Neural progenitor cell (in vitro differentiated cells): ENCODE measurements around the gene HDAC4. TPM values are rescaled to one million over a fixed set of nuclear protein-coding genes. Genes with fewer than 3 reads are reported as not detected.

Source experiments
- DNase-seq: peaks from one replicate; pipeline ENCODE4 v3.0.0-alpha.2; 2016; ENCODE audit warnings: low spot score
- H2AFZ ChIP-seq: fragments of 200-600 bp; sonication (generic); replicated peaks from 2 replicates; pipeline ENCODE4 v1.6.1; 2016; ENCODE audit warnings: antibody characterized with exemption
- H3F3A ChIP-seq: fragments of 200-600 bp; sonication (generic); 2 replicates; pipeline ENCODE4 v1.6.1; 2016; ENCODE audit warnings: antibody characterized with exemption, low read depth
- H3K27ac ChIP-seq: fragments of 200-600 bp; sonication (generic); 2 replicates; pipeline ENCODE4 v1.5.1; 2016; ENCODE audit warnings: mild to moderate bottlenecking
- H3K27me3 ChIP-seq: fragments of 200-600 bp; sonication (generic); 2 replicates; pipeline ENCODE4 v1.6.1; 2016; ENCODE audit warnings: mild to moderate bottlenecking, moderate library complexity
- H3K36me3 ChIP-seq: fragments of 200-600 bp; sonication (generic); 2 replicates; pipeline ENCODE4 v1.5.1; 2016
- H3K4me1 ChIP-seq: fragments of 200-600 bp; sonication (generic); 2 replicates; pipeline ENCODE4 v1.6.1; 2016; ENCODE audit warnings: mixed run types
- H3K4me2 ChIP-seq: fragments of 200-600 bp; sonication (generic); 2 replicates; pipeline ENCODE4 v1.6.1; 2016
- H3K4me3 ChIP-seq: fragments of 200-600 bp; sonication (generic); 2 replicates; pipeline ENCODE4 v1.5.1; 2016
- H3K79me2 ChIP-seq: fragments of 200-600 bp; sonication (generic); 2 replicates; pipeline ENCODE4 v1.6.1; 2016; ENCODE audit warnings: low read depth
- H3K9ac ChIP-seq: fragments of 200-600 bp; sonication (generic); 2 replicates; pipeline ENCODE4 v1.6.1; 2016
- H3K9me3 ChIP-seq: fragments of 200-600 bp; sonication (generic); 2 replicates; pipeline ENCODE4 v1.5.1; 2016; ENCODE audit warnings: low read depth
- H4K20me1 ChIP-seq: fragments of 200-600 bp; sonication (generic); 2 replicates; pipeline ENCODE4 v1.6.1; 2016; ENCODE audit warnings: low read depth
- H3K27ac Mint-ChIP-seq: 3 replicates; pipeline ENCODE4 v1.8.0; 2021; ENCODE audit warnings: mixed read lengths
- H3K27me3 Mint-ChIP-seq: 2 replicates; pipeline ENCODE4 v1.8.0; 2022; ENCODE audit warnings: low read depth, mild to moderate bottlenecking, inconsistent platforms, moderate library complexity, mixed read lengths; ENCODE audit not compliant: insufficient read depth
- H3K36me3 Mint-ChIP-seq: 3 replicates; pipeline ENCODE4 v1.8.0; 2021; ENCODE audit warnings: mixed read lengths
- H3K4me1 Mint-ChIP-seq: 3 replicates; pipeline ENCODE4 v1.8.0; 2021; ENCODE audit warnings: mixed read lengths
- H3K4me3 Mint-ChIP-seq: 3 replicates; pipeline ENCODE4 v1.8.0; 2021; ENCODE audit warnings: mild to moderate bottlenecking, moderate library complexity, mixed read lengths
- H3K9me3 Mint-ChIP-seq: 3 replicates; pipeline ENCODE4 v1.8.0; 2020; ENCODE audit warnings: mixed read lengths
- EZH2 ChIP-seq: fragments of 200-600 bp; sonication (generic); IDR thresholded peaks from 2 replicates; pipeline ENCODE4 v1.6.1; 2017; ENCODE audit warnings: antibody characterized with exemption, mild to moderate bottlenecking, moderate library complexity
- EZH2phosphoT487 ChIP-seq: fragments of 200-600 bp; sonication (generic); IDR thresholded peaks from 2 replicates; pipeline ENCODE4 v1.6.1; 2017; ENCODE audit warnings: antibody characterized with exemption
- total RNA-seq: library from RNA; depleted of rRNA; stranded (reverse); fragments of >200 nt; gene quantifications from 2 replicates; pipeline ENCODE4 v1.2.3, GENCODE V29; 2015; ENCODE audit warnings: low replicate concordance
- TF ChIP-seq, protein P1 (sequence below): fragments of 200-600 bp; sonication (generic); IDR thresholded peaks from 2 replicates; pipeline ENCODE4 v1.5.1; 2017; ENCODE audit warnings: antibody characterized with exemption, mild to moderate bottlenecking

HDAC4 gene
- total RNA-seq, 1 donor from 2014 or later = 36.0 TPM

DNA sequence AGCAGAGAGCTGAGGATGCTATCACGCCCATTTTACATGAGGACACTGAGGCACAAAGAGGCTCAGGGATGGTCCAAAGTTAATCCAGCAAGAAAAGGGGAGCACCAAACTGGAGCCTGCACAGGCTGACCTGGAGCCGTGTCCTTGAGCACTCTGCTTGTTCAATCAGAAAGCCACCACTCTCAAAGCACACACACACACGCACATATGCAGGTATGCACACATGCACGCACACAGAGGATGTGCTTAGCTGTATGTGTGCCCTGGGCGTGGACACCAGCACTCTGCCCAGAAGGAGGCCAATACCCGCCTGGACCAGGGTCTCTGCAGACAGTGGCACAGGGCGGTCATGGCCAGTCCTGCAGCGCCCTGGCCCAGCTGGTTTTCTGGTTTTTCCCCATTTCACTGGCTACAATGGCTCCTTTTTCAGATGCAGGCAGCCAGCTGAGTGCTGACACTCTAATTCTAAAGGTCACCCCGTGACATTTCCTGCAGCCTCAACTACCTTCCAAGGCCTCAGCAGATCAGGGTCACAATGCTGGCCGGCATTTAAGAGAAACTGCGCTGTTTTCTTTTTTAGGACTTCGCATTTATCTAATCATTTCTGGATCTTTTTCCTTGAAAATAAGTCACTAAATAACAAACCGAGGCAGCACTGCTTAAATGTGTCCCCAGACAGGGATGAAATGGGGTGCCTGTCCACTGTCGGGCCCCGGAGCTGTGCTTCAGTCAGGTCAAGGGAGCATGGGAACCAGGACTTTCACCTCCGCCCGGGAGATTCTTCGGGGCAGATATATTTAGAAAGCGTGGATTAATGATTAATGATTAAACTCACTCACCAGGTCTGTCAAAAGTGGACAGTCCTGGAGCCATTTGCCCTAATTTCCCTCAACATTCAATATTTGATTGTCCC, 104.5 kb downstream of the HDAC4 start:
- no peak overlapping the region for H3K4me3 ChIP-seq
- TF ChIP-seq EZH2 = no peak
- TF ChIP-seq, protein P1, sequence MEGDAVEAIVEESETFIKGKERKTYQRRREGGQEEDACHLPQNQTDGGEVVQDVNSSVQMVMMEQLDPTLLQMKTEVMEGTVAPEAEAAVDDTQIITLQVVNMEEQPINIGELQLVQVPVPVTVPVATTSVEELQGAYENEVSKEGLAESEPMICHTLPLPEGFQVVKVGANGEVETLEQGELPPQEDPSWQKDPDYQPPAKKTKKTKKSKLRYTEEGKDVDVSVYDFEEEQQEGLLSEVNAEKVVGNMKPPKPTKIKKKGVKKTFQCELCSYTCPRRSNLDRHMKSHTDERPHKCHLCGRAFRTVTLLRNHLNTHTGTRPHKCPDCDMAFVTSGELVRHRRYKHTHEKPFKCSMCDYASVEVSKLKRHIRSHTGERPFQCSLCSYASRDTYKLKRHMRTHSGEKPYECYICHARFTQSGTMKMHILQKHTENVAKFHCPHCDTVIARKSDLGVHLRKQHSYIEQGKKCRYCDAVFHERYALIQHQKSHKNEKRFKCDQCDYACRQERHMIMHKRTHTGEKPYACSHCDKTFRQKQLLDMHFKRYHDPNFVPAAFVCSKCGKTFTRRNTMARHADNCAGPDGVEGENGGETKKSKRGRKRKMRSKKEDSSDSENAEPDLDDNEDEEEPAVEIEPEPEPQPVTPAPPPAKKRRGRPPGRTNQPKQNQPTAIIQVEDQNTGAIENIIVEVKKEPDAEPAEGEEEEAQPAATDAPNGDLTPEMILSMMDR = no peak
- TF ChIP-seq EZH2phosphoT487 = no peak
- H2AFZ ChIP-seq = no peak overlapping the region
- no peaks in the 10 kb centered on the region for H3K27me3 ChIP-seq
- peaks cover 70% of the 10 kb centered on the region for H3K4me1 Mint-ChIP-seq
- H3K9me3 Mint-ChIP-seq = no peaks in the 10 kb centered on the region
- DNase-seq = no peak
- H3K9ac ChIP-seq = no peak overlapping the region
- H3K27me3 Mint-ChIP-seq = no peaks in the 10 kb centered on the region
- H3K27ac Mint-ChIP-seq = peak overlapping the region; percentile 11
- peaks cover 64% of the 10 kb centered on the region for H3K79me2 ChIP-seq
- peak overlapping the region; percentile 39 for H3K4me2 ChIP-seq
- H3K4me3 Mint-ChIP-seq = no peak overlapping the region
- peaks cover 88% of the 10 kb centered on the region for H4K20me1 ChIP-seq
- H3F3A ChIP-seq = peaks cover 27% of the 10 kb centered on the region
- peak overlapping the region; percentile 36 for H3K27ac ChIP-seq
- H3K36me3 ChIP-seq = no peaks in the 10 kb centered on the region
- H3K9me3 ChIP-seq = no peaks in the 10 kb centered on the region
- H3K36me3 Mint-ChIP-seq = peaks cover 1% of the 10 kb centered on the region
- peaks cover 59% of the 10 kb centered on the region for H3K4me1 ChIP-seq

DNA sequence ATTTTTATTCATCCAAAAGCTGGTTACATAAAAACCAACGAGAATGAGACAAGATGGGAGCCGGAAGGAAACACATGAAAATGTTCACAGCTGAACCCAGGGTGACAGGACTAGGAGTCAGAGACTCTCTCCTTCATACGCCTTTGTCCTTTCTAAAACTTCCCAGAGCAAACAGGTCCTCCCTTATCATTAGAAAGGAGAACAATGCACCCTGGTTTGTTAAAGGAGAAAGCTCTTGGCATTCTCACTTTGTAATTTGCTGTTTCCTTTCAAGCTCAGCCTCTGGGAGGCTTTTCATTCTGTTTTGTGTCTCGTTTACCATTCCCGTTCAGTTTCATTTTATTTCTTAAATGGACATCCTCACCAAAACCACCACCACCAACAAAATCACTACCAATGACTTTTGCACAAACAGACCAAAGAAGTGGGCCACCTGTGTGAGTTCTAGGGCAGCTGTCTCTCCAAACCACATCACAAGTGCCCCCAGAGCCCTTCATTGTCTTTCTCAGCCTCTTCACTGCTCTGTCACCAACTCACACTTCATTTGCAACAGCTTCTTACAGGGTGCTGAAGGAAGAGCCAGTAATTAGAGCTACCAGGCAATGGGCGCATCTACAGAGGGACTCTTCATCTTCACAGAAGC, 105.3 kb downstream of the HDAC4 start:
- Histone ChIP-seq H3K36me3 (no peaks in the 10 kb centered on the region), H2AFZ (no peak overlapping the region), H3K4me1 (peaks cover 59% of the 10 kb centered on the region), H3K79me2 (peaks cover 67% of the 10 kb centered on the region), H3K4me2 (peak overlapping the region; percentile 39), H3K4me3 (no peak overlapping the region), H3K27ac (peak overlapping the region; percentile 36), H3K9me3 (no peaks in the 10 kb centered on the region), H3K9ac (no peak overlapping the region), H3K27me3 (no peaks in the 10 kb centered on the region), H3F3A (peaks cover 35% of the 10 kb centered on the region), H4K20me1 (peaks cover 84% of the 10 kb centered on the region)
- Mint-ChIP-seq H3K27ac (peak overlapping the region; percentile 11), H3K4me1 (peaks cover 78% of the 10 kb centered on the region), H3K9me3 (no peaks in the 10 kb centered on the region), H3K4me3 (no peak overlapping the region), H3K27me3 (peaks cover 3% of the 10 kb centered on the region), H3K36me3 (peaks cover 1% of the 10 kb centered on the region)
- peak; percentile 55 for DNase-seq
- TF ChIP-seq, protein P1 = no peak
- no peak for TF ChIP-seq EZH2
- no peak for TF ChIP-seq EZH2phosphoT487

DNA sequence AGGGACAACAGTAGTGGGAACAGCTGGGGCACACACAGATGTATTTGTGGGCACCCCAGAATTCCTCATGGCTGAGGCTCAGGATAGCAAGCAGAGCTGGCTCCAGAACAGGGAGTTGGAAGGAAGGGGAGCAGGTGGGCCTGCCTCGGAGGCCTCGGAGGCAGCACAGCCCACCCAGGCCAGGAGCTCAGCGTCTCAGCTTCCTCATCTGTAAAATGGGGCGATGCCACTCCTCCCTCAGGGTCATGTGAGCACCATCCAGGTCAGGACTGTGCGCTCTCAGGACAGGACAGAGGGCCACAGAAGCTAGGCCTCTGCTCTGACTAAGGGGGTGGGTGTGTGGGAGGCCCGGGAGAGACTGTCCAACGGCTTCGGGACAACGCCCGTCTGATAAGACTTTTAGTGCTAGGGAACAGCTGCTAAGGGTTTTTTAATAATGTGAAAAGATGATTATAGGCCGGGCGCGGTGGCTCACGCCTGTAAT, 106.2 kb downstream of the HDAC4 start:
- no peak overlapping the region for H3K4me3 Mint-ChIP-seq

More for the DNA sequence above, 106.2 kb downstream of the HDAC4 start:
- Histone ChIP-seq H4K20me1 (peaks cover 77% of the 10 kb centered on the region), H3K4me2 (no peak overlapping the region), H3K4me1 (peaks cover 67% of the 10 kb centered on the region), H3K27me3 (no peaks in the 10 kb centered on the region), H3K4me3 (no peak overlapping the region), H3K36me3 (no peaks in the 10 kb centered on the region), H3K27ac (no peak overlapping the region), H3K79me2 (peaks cover 67% of the 10 kb centered on the region), H3F3A (peaks cover 43% of the 10 kb centered on the region), H3K9ac (no peak overlapping the region), H3K9me3 (no peaks in the 10 kb centered on the region), H2AFZ (no peak overlapping the region)
- Mint-ChIP-seq H3K36me3 (no peaks in the 10 kb centered on the region), H3K4me1 (peaks cover 83% of the 10 kb centered on the region), H3K27me3 (peaks cover 6% of the 10 kb centered on the region), H3K27ac (peak overlapping the region; percentile 79), H3K9me3 (no peaks in the 10 kb centered on the region)
- no peak for DNase-seq
- TF ChIP-seq EZH2 (no peak), EZH2phosphoT487 (no peak)
- TF ChIP-seq, protein P1 = no peak
